IPS-18c (cell line): ENCODE measurements around the gene AFMID.
A peak's percentile ranks its signal among the peaks of the same experiment; 100 is the strongest.

ENCODE experiments used
- H3K4me3 ChIP-seq: 2 replicates; pipeline ENCODE4 v1.7.0; 2013; ENCODE audit warnings: low read depth, mild to moderate bottlenecking, low read length, moderate library complexity; ENCODE audit not compliant: insufficient read depth
- H3K9me3 ChIP-seq: one replicate; pipeline ENCODE4 v1.6.1; 2013; ENCODE audit warnings: mild to moderate bottlenecking, low read length, moderate library complexity; ENCODE audit not compliant: control insufficient read depth, insufficient read depth

The AFMID gene

GRCh38 chr17:78204387-78205123, 17.4 kb downstream of the AFMID start:
- H3K9me3 ChIP-seq = no peaks in the 10 kb centered on the region

GRCh38 chr17:78205124-78205775, 18.1 kb downstream of the AFMID start:
- no peak overlapping the region for H3K4me3 ChIP-seq
- H3K9me3 ChIP-seq = no peaks in the 10 kb centered on the region

More at GRCh38 chr17:78204387-78205123, 17.4 kb downstream of the AFMID start:
- H3K4me3 ChIP-seq = no peak overlapping the region; the same call in 1 of the 2 replicates

- Histone ChIP-seq H3K4me3 (no peak overlapping the region), H3K9me3 (no peaks in the 10 kb centered on the region)
Observed at GRCh38 chr17:78206298-78206697, 19.1 kb downstream of the AFMID start.

- H3K4me3 ChIP-seq = no peak overlapping the region
- no peaks in the 10 kb centered on the region for H3K9me3 ChIP-seq
Observed at GRCh38 chr17:78208486-78208885, 21.3 kb downstream of the AFMID start.

GRCh38 chr17:78210111-78210510, 22.9 kb downstream of the AFMID start:
- H3K4me3 ChIP-seq = no peak overlapping the region
- no peaks in the 10 kb centered on the region for H3K9me3 ChIP-seq

- Histone ChIP-seq H3K9me3 (no peaks in the 10 kb centered on the region), H3K4me3 (no peak overlapping the region)
Observed at GRCh38 chr17:78211032-78211431, 23.9 kb downstream of the AFMID start.

- peak within 1 kb of the TSS; percentile 85 for H3K4me3 ChIP-seq
- H3K9me3 ChIP-seq = no peaks in the 10 kb centered on the region
Observed at GRCh38 chr17:78214016-78214705, 27.0 kb downstream of the AFMID start, which contains the start of gene BIRC5. TSS of gene BIRC5 (plus strand) at chr17:78214253. CDS start at chr17:78214317, 64 bp downstream.

- peak overlapping the region; percentile 85 for H3K4me3 ChIP-seq
- no peaks in the 10 kb centered on the region for H3K9me3 ChIP-seq
Observed at GRCh38 chr17:78214706-78215061, 27.5 kb downstream of the AFMID start.

- Histone ChIP-seq H3K9me3 (no peaks in the 10 kb centered on the region), H3K4me3 (no peak overlapping the region)
Observed at GRCh38 chr17:78219396-78220150, 32.4 kb downstream of the AFMID start.

- Histone ChIP-seq H3K9me3 (no peaks in the 10 kb centered on the region), H3K4me3 (no peak overlapping the region)
Observed at GRCh38 chr17:78223061-78223460, 35.9 kb downstream of the AFMID start.

GRCh38 chr17:78223765-78224164, 36.6 kb downstream of the AFMID start:
- no peak overlapping the region for H3K4me3 ChIP-seq
- no peaks in the 10 kb centered on the region for H3K9me3 ChIP-seq

- no peaks in the 10 kb centered on the region for H3K9me3 ChIP-seq
- no peak overlapping the region for H3K4me3 ChIP-seq
Observed at GRCh38 chr17:78224231-78225087, 37.3 kb downstream of the AFMID start.

- no peaks in the 10 kb centered on the region for H3K9me3 ChIP-seq
- H3K4me3 ChIP-seq = no peak overlapping the region
Observed at GRCh38 chr17:78225088-78225865, 38.1 kb downstream of the AFMID start.

GRCh38 chr17:78226055-78226758, 39.0 kb downstream of the AFMID start:
- H3K9me3 ChIP-seq = no peaks in the 10 kb centered on the region

GRCh38 chr17:78226759-78227454, 39.7 kb downstream of the AFMID start:
- Histone ChIP-seq H3K4me3 (no peak overlapping the region), H3K9me3 (no peaks in the 10 kb centered on the region)

More at GRCh38 chr17:78226055-78226758, 39.0 kb downstream of the AFMID start:
- H3K4me3 ChIP-seq = no peak overlapping the region
